Mesenchymal stem cell (in vitro differentiated cells and primary cell): ENCODE data around the gene KLHDC7B.

Source experiments
- DNase-seq: peaks from one replicate; pipeline ENCODE4 v3.0.0-alpha.2; 2013
- H2AFZ ChIP-seq: one replicate; pipeline ENCODE4 v1.6.1; 2013; ENCODE audit warnings: low read depth, mild to moderate bottlenecking, control low read depth, inconsistent platforms, low read length, moderate library complexity
- H2AK5ac ChIP-seq: 2 replicates; pipeline ENCODE4 v1.6.1; 2013; ENCODE audit warnings: low read length, moderate library complexity, mild to moderate bottlenecking, inconsistent platforms; ENCODE audit not compliant: severe bottlenecking
- H2BK120ac ChIP-seq: one replicate; pipeline ENCODE4 v1.6.1; 2013; ENCODE audit warnings: low read depth, mild to moderate bottlenecking, inconsistent platforms, low read length, moderate library complexity
- H2BK12ac ChIP-seq, 2 experiments: one replicate each; pipeline ENCODE4 v1.6.1; 2013; ENCODE audit warnings: inconsistent platforms in 2 of 2, low read length in 2 of 2, mild to moderate bottlenecking in 2 of 2, moderate library complexity in 2 of 2, control low read depth in 1 of 2
- H2BK15ac ChIP-seq: one replicate; pipeline ENCODE4 v1.6.1; 2013; ENCODE audit warnings: mild to moderate bottlenecking, low read depth, inconsistent platforms; ENCODE audit not compliant: poor library complexity, severe bottlenecking
- H2BK5ac ChIP-seq: 2 replicates; pipeline ENCODE4 v1.6.1; 2013; ENCODE audit warnings: low read depth, mild to moderate bottlenecking, low read length, control low read depth, inconsistent platforms; ENCODE audit not compliant: poor library complexity, severe bottlenecking
- H3K14ac ChIP-seq, 2 experiments: one replicate each; pipeline ENCODE4 v1.6.1; 2013; ENCODE audit warnings: inconsistent platforms in 2 of 2, low read length in 2 of 2, control low read depth in 1 of 2, mild to moderate bottlenecking in 1 of 2, moderate library complexity in 1 of 2
- H3K18ac ChIP-seq, 2 experiments: one replicate each; pipeline ENCODE4 v1.6.1; 2013; ENCODE audit warnings: inconsistent platforms in 2 of 2, low read length in 2 of 2, control low read depth in 1 of 2, low read depth in 1 of 2, mild to moderate bottlenecking in 1 of 2
- H3K23ac ChIP-seq, 2 experiments: one replicate each; pipeline ENCODE4 v1.6.1; 2013; ENCODE audit warnings: inconsistent platforms in 2 of 2, low read length in 2 of 2, mild to moderate bottlenecking in 2 of 2, moderate library complexity in 2 of 2, control low read depth in 1 of 2
- H3K27ac ChIP-seq: 2 replicates; pipeline ENCODE4 v1.5.1; 2013; ENCODE audit warnings: mild to moderate bottlenecking, moderate library complexity, low read length, control low read depth, inconsistent platforms; ENCODE audit not compliant: poor library complexity, severe bottlenecking
- H3K27me3 ChIP-seq, 2 experiments: 2 replicates each; pipeline versions ENCODE4 v1.6.1 to v1.7.0; 2013; ENCODE audit warnings: low read length in 2 of 2, mild to moderate bottlenecking in 2 of 2, moderate library complexity in 2 of 2, control low read depth in 1 of 2, inconsistent platforms in 1 of 2; ENCODE audit not compliant: control insufficient read depth in 1 of 2, insufficient read depth in 1 of 2
- H3K36me3 ChIP-seq, 2 experiments: 2 replicates each; pipeline versions ENCODE4 v1.6.1 to v1.7.0; 2013; ENCODE audit warnings: low read length in 2 of 2, control low read depth in 1 of 2, inconsistent platforms in 1 of 2, low read depth in 1 of 2, mild to moderate bottlenecking in 1 of 2; ENCODE audit not compliant: insufficient read depth in 2 of 2, control insufficient read depth in 1 of 2
- H3K4ac ChIP-seq, 2 experiments: one replicate each; pipeline ENCODE4 v1.6.1; 2013; ENCODE audit warnings: inconsistent platforms in 2 of 2, low read length in 2 of 2, mild to moderate bottlenecking in 2 of 2, moderate library complexity in 2 of 2, control low read depth in 1 of 2, low read depth in 1 of 2
- H3K4me1 ChIP-seq: 2 replicates; pipeline ENCODE4 v1.6.1; 2013; ENCODE audit warnings: low read depth, low read length, control low read depth; ENCODE audit not compliant: control insufficient read depth, insufficient read depth
- H3K4me2 ChIP-seq: 2 replicates; pipeline ENCODE4 v1.6.1; 2013; ENCODE audit warnings: low read length, mild to moderate bottlenecking, inconsistent platforms; ENCODE audit not compliant: poor library complexity, severe bottlenecking
- H3K4me3 ChIP-seq, 2 experiments: 2 replicates each; pipeline versions ENCODE4 v1.5.1 to v1.7.0; 2013; ENCODE audit warnings: low read length in 2 of 2, mild to moderate bottlenecking in 2 of 2, control low read depth in 1 of 2, low read depth in 1 of 2; ENCODE audit not compliant: insufficient read depth in 1 of 2
- H3K79me1 ChIP-seq: replicated peaks from 2 replicates; pipeline ENCODE4 v1.6.1; 2013; ENCODE audit warnings: mild to moderate bottlenecking, control low read depth, low read length, inconsistent platforms; ENCODE audit not compliant: poor library complexity, severe bottlenecking
- H3K9ac ChIP-seq: 2 replicates; pipeline ENCODE4 v1.7.0; 2013; ENCODE audit warnings: mild to moderate bottlenecking, low read length, moderate library complexity
- H3K9me3 ChIP-seq: 2 replicates; pipeline ENCODE4 v1.7.0; 2013; ENCODE audit warnings: mild to moderate bottlenecking, low read length; ENCODE audit not compliant: control insufficient read depth
- H4K8ac ChIP-seq: one replicate; pipeline ENCODE4 v1.6.1; 2013; ENCODE audit warnings: inconsistent platforms, mild to moderate bottlenecking, low read length, moderate library complexity
- H4K91ac ChIP-seq: one replicate; pipeline ENCODE4 v1.6.1; 2013; ENCODE audit warnings: mild to moderate bottlenecking, low read length, inconsistent platforms
- WGBS: methylation state at CpG from one replicate; pipeline ENCODE4 v1.1.7; 2013; ENCODE audit warnings: mixed read lengths; 5-methylcytosine and 5-hydroxymethylcytosine counted together

Gene KLHDC7B

GRCh38 chr22:50548040-50548920, 2.6 kb downstream of the KLHDC7B start:
- Histone ChIP-seq H2BK15ac (no peak overlapping the region), H2BK120ac (no peak overlapping the region), H3K4me3 (no peak overlapping the region), H3K27ac (no peak overlapping the region), H2BK5ac (no peak overlapping the region), H3K4me1 (peaks cover 7% of the 10 kb centered on the region), H3K9me3 (no peaks in the 10 kb centered on the region), H3K4me2 (no peak overlapping the region), H3K9ac (no peak overlapping the region), H2AFZ (no peak overlapping the region), H3K23ac (no peak overlapping the region), H4K8ac (no peak overlapping the region), H4K91ac (no peak overlapping the region), H2BK12ac (no peak overlapping the region), H3K4ac (no peak overlapping the region), H3K36me3 (no peaks in the 10 kb centered on the region), H3K14ac (no peak overlapping the region), H2AK5ac (no peak overlapping the region), H3K79me1 (no peaks in the 10 kb centered on the region), H3K27me3 (peaks cover 10 to 70% of the 10 kb centered on the region in 2 experiments), H3K18ac (no peak overlapping the region)
- no peak for DNase-seq
- WGBS: 90% methylated on average over 52 of the region's 56 CpGs

- Histone ChIP-seq H3K4me1 (peaks cover 4% of the 10 kb centered on the region), H3K14ac (no peak overlapping the region), H3K27me3 (peaks cover 10 to 71% of the 10 kb centered on the region in 2 experiments), H3K4me3 (no peak overlapping the region), H3K18ac (no peak overlapping the region), H2BK12ac (peak overlapping the region in 1 of 2 experiments; percentile 16), H3K4me2 (no peak overlapping the region), H3K27ac (no peak overlapping the region), H3K79me1 (no peaks in the 10 kb centered on the region), H2BK120ac (no peak overlapping the region), H2AFZ (no peak overlapping the region), H3K23ac (no peak overlapping the region), H4K91ac (peak overlapping the region; percentile 53), H3K9me3 (no peaks in the 10 kb centered on the region), H3K4ac (no peak overlapping the region), H3K9ac (no peak overlapping the region), H4K8ac (no peak overlapping the region), H2AK5ac (no peak overlapping the region), H2BK15ac (no peak overlapping the region), H3K36me3 (no peaks in the 10 kb centered on the region), H2BK5ac (no peak overlapping the region)
- 93% methylated on average over 68 of the region's 68 CpGs for WGBS
- DNase-seq: no peak
These were observed 3.5 kb downstream of the KLHDC7B start for GRCh38 chr22:50548921-50549790.

DNA sequence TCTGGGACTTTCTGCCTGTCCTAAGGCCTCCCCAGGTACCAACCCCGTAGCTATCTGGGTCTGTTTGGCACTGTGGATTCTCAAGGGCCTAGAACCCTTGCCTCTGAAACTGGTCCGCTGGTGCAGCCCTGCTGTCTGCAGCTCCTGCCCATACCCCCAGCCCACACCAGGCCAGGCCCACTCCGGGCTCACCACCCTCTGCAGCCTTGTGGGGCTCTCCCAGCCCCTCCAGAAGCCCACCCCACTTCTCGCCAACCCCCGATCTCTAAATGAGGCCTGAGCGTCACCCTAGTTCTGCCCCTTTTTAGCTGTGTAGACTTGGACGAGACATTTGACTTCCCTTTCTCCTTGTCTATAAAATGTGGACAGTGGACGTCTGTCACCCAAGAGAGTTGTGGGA, 4.7 kb downstream of the KLHDC7B start:
- no peak overlapping the region for H2AFZ ChIP-seq
- DNase-seq: no peak
- H3K23ac ChIP-seq: no peak overlapping the region
- H3K4me2 ChIP-seq: no peak overlapping the region
- no peak overlapping the region for H2BK120ac ChIP-seq
- H3K9me3 ChIP-seq: no peaks in the 10 kb centered on the region
- no peak overlapping the region for H2BK12ac ChIP-seq
- no peak overlapping the region for H4K91ac ChIP-seq
- no peaks in the 10 kb centered on the region for H3K4me1 ChIP-seq
- H3K79me1 ChIP-seq: no peaks in the 10 kb centered on the region
- no peak overlapping the region for H3K14ac ChIP-seq
- H4K8ac ChIP-seq: no peak overlapping the region
- H2BK5ac ChIP-seq: no peak overlapping the region
- H3K27ac ChIP-seq: no peak overlapping the region
- no peak overlapping the region for H2AK5ac ChIP-seq
- H3K36me3 ChIP-seq: no peaks in the 10 kb centered on the region
- H3K4me3 ChIP-seq: no peak overlapping the region
- peaks cover 10 to 60% of the 10 kb centered on the region in 2 experiments for H3K27me3 ChIP-seq
- no peak overlapping the region for H3K9ac ChIP-seq
- WGBS: 90% methylated on average over 8 of the region's 8 CpGs
- H3K4ac ChIP-seq: no peak overlapping the region
- H3K18ac ChIP-seq: no peak overlapping the region
- no peak overlapping the region for H2BK15ac ChIP-seq

DNA sequence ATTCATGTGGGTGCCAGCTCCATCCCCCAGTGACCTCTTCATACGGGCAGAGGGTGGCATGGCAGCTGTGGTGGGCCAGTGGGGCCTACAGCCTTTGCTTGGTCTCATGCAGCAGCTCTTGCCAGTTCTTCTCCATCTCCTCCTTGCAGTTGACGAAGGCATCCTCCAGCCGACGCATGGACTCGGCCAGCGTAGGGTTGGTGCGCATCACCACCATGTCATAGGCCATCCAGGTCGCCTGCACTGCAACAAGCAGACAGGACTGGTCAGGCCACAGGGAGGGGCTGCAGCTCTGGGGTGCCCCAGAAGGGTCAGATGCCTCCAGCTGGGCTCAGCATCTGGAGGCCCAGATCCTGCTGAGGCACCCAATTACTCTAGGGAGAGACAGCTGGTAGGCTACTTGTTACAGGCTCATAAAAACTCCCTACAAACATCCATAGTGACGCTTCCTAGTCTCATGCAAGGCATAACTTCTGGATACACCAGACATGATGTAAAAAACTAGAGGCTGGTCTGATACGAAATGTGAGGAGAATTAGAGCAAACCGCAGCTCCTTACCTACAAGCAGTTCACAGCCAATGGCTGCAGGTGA, 5.6 kb downstream of the KLHDC7B start:
- Histone ChIP-seq H3K4me3 (no peak overlapping the region), H2BK5ac (no peak overlapping the region), H3K9me3 (no peaks in the 10 kb centered on the region), H3K27me3 (peaks cover 12 to 55% of the 10 kb centered on the region in 2 experiments), H2BK12ac (no peak overlapping the region), H4K8ac (no peak overlapping the region), H3K36me3 (no peaks in the 10 kb centered on the region), H2BK120ac (no peak overlapping the region), H3K14ac (peak overlapping the region in 1 of 2 experiments; percentile 55), H2AFZ (no peak overlapping the region), H3K18ac (no peak overlapping the region), H2BK15ac (no peak overlapping the region), H4K91ac (no peak overlapping the region), H3K27ac (no peak overlapping the region), H3K4ac (no peak overlapping the region), H3K79me1 (no peaks in the 10 kb centered on the region), H3K4me1 (no peaks in the 10 kb centered on the region), H3K4me2 (no peak overlapping the region), H3K23ac (no peak overlapping the region), H2AK5ac (no peak overlapping the region), H3K9ac (no peak overlapping the region)
- DNase-seq: no peak
- 93% methylated on average over 11 of the region's 11 CpGs for WGBS
